ENCODE data around the gene C13orf42. TPM values are rescaled to one million over a fixed set of nuclear protein-coding genes. Genes with fewer than 3 reads are reported as not detected.

The C13orf42 gene
- polyA plus RNA-seq, 1 donor from 2014 or later = not detected

- Histone ChIP-seq H3K9me2 (ENCODE audit: insufficient read depth, low read length) (no peaks in the 10 kb centered on the region), H2AFZ (ENCODE audit: low read depth, low read length) (no peak overlapping the region), H3K4me3 (ENCODE audit: low read length) (no peak overlapping the region), H3K9me3 (ENCODE audit: low read length) (no peaks in the 10 kb centered on the region), H3K9ac (ENCODE audit: low read length) (no peak overlapping the region), H3K27me3 (ENCODE audit: insufficient read depth, low read depth, low read length) (no peaks in the 10 kb centered on the region), H3F3A (ENCODE audit: insufficient read depth, low read length, poor library complexity, severe bottlenecking) (no peaks in the 10 kb centered on the region), H3K27ac (ENCODE audit: low read length) (peak overlapping the region; percentile 42), H3K4me2 (ENCODE audit: low read length) (no peak overlapping the region), H4K20me1 (ENCODE audit: insufficient read depth) (no peaks in the 10 kb centered on the region), H3K79me2 (replicated peaks; ENCODE audit: insufficient read depth, low read length) (no peaks in the 10 kb centered on the region), H3K36me3 (ENCODE audit: insufficient read depth, low read length) (no peaks in the 10 kb centered on the region)
- TF ChIP-seq CTCF (IDR thresholded peaks at IDR 0.05; ENCODE audit: poor library complexity, severe bottlenecking) (no peak), REST (IDR thresholded peaks at IDR 0.05; ENCODE audit: borderline replicate concordance) (peak; percentile 38)
Observed at GRCh38 chr13:51097353-51098043, 13.6 kb downstream of the C13orf42 start.

- no peak overlapping the region for H2AFZ ChIP-seq (ENCODE audit: low read depth, low read length)
- H3F3A ChIP-seq (ENCODE audit: insufficient read depth, low read length, poor library complexity, severe bottlenecking) = no peaks in the 10 kb centered on the region
- H3K4me3 ChIP-seq (ENCODE audit: low read length) = no peak overlapping the region
- H3K36me3 ChIP-seq (ENCODE audit: insufficient read depth, low read length) = no peaks in the 10 kb centered on the region
- no peak overlapping the region for H3K9ac ChIP-seq (ENCODE audit: low read length)
- H3K27me3 ChIP-seq (ENCODE audit: insufficient read depth, low read depth, low read length) = no peaks in the 10 kb centered on the region
- no peaks in the 10 kb centered on the region for H3K9me2 ChIP-seq (ENCODE audit: insufficient read depth, low read length)
- no peak for TF ChIP-seq CTCF (IDR thresholded peaks at IDR 0.05; ENCODE audit: poor library complexity, severe bottlenecking)
- TF ChIP-seq EP300 (conservative IDR thresholded peaks at IDR 0.05; ENCODE audit: poor library complexity, severe bottlenecking) = no peak
- no peak for TF ChIP-seq TAF1 (IDR thresholded peaks at IDR 0.05; ENCODE audit: low read depth)
- no peak for TF ChIP-seq REST (IDR thresholded peaks at IDR 0.05; ENCODE audit: borderline replicate concordance)
- no peak for TF ChIP-seq SMC3 (conservative IDR thresholded peaks at IDR 0.05; ENCODE audit: poor library complexity)
- TF ChIP-seq MXI1 (conservative IDR thresholded peaks at IDR 0.05; ENCODE audit: poor library complexity, severe bottlenecking) = no peak
- TF ChIP-seq EZH2 (IDR thresholded peaks at IDR 0.05; ENCODE audit: borderline replicate concordance, insufficient read depth, low read length, poor library complexity, severe bottlenecking) = no peak
- TF ChIP-seq RAD21 (conservative IDR thresholded peaks at IDR 0.05) = no peak
- no peak for TF ChIP-seq POLR2AphosphoS5 (IDR thresholded peaks at IDR 0.05)
- no peak overlapping the region for H3K27ac ChIP-seq (ENCODE audit: low read length)
- H3K9me3 ChIP-seq (ENCODE audit: low read length) = no peaks in the 10 kb centered on the region
- no peaks in the 10 kb centered on the region for H3K79me2 ChIP-seq (replicated peaks; ENCODE audit: insufficient read depth, low read length)
- no peak overlapping the region for H3K4me2 ChIP-seq (ENCODE audit: low read length)
- H4K20me1 ChIP-seq (ENCODE audit: insufficient read depth) = no peaks in the 10 kb centered on the region
Observed at GRCh38 chr13:51096131-51096530, 14.9 kb downstream of the C13orf42 start.
